ACHN (cell line): ENCODE results near the gene ATG2B.

Experiments
- DNase-seq: peaks from one replicate; pipeline ENCODE4 v3.0.0-alpha.2; 2015
- in situ Hi-C: cut with HindIII; loops from 2 replicates; pipeline ENCODE4 v1.10.0; 2017; ENCODE audit warnings: low sequenced_read_pairs, low pct_ligation_motif_present, low pct_unique_long_range_greater_than_20kb

ATG2B gene

GRCh38 chr14:96341323-96341722 lies 21.8 kb downstream of the ATG2B start:
- in situ Hi-C loops, result no loop called here
- no peak for DNase-seq

DNA sequence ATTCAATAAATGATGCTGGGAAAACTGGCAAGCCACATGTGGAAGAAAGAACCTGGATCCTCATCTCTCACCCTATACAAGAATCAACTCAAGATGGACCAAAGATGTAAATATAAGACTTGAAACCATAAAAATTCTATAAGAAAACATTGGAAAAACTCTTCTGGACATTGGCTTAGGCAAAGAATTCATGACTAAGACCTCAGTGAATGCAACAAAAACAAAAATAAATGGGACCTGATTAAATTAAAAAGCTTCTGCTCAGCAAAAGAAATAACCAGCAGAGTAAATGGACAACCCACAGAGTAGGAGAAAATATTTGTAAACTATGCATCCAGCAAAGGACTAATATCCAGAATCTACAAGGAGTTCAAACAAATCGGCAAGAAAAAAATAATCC lies 24.6 kb downstream of the ATG2B start:
- in situ Hi-C loops, result no loop called here
- DNase-seq, result no peak

GRCh38 chr14:96324219-96324618 lies 38.9 kb downstream of the ATG2B start:
- in situ Hi-C loops, result loop anchor here (25.0 kb wide), 1 partner anchor 88 kb away; no protein-coding TSS in a partner anchor

GRCh38 chr14:96320605-96321004 lies 42.5 kb downstream of the ATG2B start:
- in situ Hi-C loops, result loop anchor here (25.0 kb wide), 1 partner anchor 92 kb away; no protein-coding TSS in a partner anchor
- DNase-seq, result no peak

More at GRCh38 chr14:96324219-96324618, 38.9 kb downstream of the ATG2B start:
- no peak for DNase-seq

GRCh38 chr14:96318836-96319235 lies 44.3 kb downstream of the ATG2B start:
- no peak for DNase-seq
- in situ Hi-C loops, result loop anchor here (25.0 kb wide), 1 partner anchor 93 kb away; no protein-coding TSS in a partner anchor

DNA sequence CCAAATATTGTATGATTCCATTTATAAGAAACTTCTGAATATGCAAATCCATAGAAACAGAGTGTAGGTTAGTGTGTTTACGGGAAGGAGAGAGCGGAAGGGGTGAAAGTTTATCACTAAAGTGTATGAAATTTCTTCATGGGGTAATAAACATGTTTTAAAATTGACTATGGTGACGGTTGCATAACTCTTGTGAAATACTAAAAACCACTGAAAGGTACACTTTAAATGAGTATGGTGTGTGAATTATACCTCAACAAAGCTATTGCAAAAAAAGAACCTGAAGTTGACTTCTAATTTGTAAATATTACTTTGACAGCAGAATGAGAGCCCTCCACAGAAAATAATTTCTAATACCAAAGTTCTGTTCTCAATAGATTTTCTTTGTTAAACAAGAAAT lies 47.1 kb downstream of the ATG2B start:
- in situ Hi-C loops, result loop anchor here (25.0 kb wide), 1 partner anchor 96 kb away; no protein-coding TSS in a partner anchor
- no peak for DNase-seq

DNA sequence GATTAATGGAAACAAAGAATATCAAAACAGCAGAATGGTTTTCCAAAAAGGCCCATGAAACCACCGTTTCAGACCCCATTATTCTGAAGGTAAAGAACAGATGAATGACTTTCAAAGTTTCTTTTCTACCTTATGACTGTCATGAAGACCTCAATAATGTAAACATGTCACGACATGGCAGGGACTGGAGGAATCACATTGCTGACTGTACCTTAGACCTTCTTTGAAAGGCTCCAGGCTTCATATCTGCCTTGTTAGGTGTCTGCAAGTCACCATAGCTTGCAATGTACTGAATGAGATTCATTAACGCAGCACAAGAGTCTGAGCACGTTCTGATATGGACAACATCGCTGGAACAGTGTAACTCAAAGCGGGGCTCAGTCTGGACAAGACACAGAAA lies 52.2 kb downstream of the ATG2B start:
- no peak for DNase-seq
- in situ Hi-C loops, result loop anchor here (25.0 kb wide), 1 partner anchor 101 kb away; no protein-coding TSS in a partner anchor

- DNase-seq, result peak; percentile 75
- in situ Hi-C loops, result loop anchor here (25.0 kb wide), 1 partner anchor 102 kb away; no protein-coding TSS in a partner anchor
Observed at GRCh38 chr14:96309896-96310330, 53.2 kb downstream of the ATG2B start.

DNA sequence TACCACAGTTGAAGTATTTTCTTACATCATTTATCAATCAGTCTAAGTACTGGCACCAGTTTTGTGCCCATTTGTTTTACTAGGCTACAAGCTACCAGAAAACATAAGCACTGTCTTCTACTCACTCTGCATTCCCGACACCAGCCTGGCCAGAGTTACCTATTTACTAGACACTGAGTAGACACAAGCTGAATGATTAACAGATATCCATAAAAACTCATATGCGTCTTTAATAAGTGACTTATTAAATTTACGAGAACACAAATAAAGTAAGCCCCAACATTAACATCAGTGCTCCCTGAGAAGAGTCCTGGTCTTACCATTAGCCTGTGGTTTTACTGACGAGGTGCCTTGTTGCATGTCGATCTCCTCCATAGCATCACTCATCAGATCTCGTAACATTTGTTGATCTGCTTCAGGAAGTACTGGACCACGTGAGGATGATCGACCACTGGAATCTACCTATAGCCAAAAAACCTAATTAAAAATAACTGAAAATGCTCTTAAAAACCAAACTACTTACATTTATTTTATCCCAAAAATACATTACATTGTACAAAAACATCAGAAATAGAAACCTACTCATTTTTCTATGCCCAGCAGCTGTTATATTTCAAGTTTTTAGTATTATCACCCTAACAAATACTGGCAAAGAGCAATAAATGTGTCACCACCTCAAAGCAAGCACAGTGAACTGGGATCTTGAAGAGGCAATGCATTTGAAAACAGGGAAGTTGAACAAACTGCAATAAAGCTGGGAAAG lies 53.8 kb downstream of the ATG2B start:
- DNase-seq, result peak; percentile 91
- in situ Hi-C loops, result loop anchor here (25.0 kb wide), 1 partner anchor 103 kb away; no protein-coding TSS in a partner anchor

- DNase-seq, result peak; percentile 44
- in situ Hi-C loops, result loop anchor here (25.0 kb wide), 1 partner anchor 105 kb away; no protein-coding TSS in a partner anchor
Observed at GRCh38 chr14:96307434-96307833, 55.7 kb downstream of the ATG2B start.

DNA sequence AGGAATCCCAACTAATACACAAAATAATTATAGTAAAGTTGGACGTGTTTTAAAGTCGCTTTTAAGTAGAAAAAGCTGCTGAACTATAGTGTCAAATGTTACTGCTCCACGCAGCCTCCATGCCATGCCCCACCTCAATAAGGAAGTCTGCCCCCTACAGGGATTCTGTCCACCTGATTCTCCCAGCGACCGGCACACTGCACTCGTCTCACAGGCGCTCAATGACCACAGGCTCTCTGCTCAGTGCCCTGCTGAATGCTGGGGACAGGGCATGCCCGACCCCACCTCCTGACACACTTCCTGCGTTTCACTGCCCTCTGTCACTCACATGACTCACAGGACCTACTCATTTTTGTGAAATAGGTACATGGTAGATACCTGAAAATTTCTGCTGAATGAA lies 58.2 kb downstream of the ATG2B start:
- in situ Hi-C loops, result loop anchor here (25.0 kb wide), 1 partner anchor 107 kb away; no protein-coding TSS in a partner anchor
- peak; percentile 6 for DNase-seq

- in situ Hi-C loops, result loop anchor here (25.0 kb wide), 1 partner anchor 108 kb away; no protein-coding TSS in a partner anchor
- DNase-seq, result no peak
Observed at GRCh38 chr14:96303981-96304380, 59.2 kb downstream of the ATG2B start.

- no peak for DNase-seq
- in situ Hi-C loops, result loop anchor here (25.0 kb wide), 1 partner anchor 187 kb away; no protein-coding TSS in a partner anchor
Observed at GRCh38 chr14:96299441-96299840, 63.7 kb downstream of the ATG2B start.

GRCh38 chr14:96297997-96298515 lies 65.1 kb downstream of the ATG2B start:
- in situ Hi-C loops, result loop anchor here (25.0 kb wide), 1 partner anchor 186 kb away; no protein-coding TSS in a partner anchor

GRCh38 chr14:96297000-96297399 lies 66.1 kb downstream of the ATG2B start:
- in situ Hi-C loops, result loop anchor here (25.0 kb wide), 1 partner anchor 185 kb away; no protein-coding TSS in a partner anchor
- peak; percentile 49 for DNase-seq

More at GRCh38 chr14:96297997-96298515, 65.1 kb downstream of the ATG2B start:
- no peak for DNase-seq

DNA sequence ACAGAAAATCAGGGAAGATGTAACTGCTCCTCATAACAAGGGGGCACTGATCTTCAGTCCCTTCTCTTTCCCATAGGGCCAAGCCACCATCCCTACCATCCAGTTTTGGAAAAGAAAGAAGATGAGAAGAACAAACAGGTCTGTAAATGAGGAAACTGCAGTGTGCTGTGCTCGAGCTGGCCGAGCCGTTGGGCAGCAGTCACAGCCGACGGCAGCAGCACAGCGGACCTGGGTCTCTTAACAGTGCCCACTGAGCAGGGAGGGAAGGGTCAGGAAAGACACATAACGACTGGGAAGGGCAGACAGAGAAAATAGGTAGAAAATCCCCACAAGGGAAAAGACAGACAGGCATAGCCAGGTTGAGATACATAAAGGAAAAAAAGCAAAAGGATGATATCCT lies 68.9 kb downstream of the ATG2B start:
- in situ Hi-C loops, result loop anchor here (25.0 kb wide), 1 partner anchor 182 kb away; no protein-coding TSS in a partner anchor
- DNase-seq, result no peak

- DNase-seq, result no peak
- in situ Hi-C loops, result loop anchor here (25.0 kb wide), 1 partner anchor 176 kb away; no protein-coding TSS in a partner anchor
Observed at GRCh38 chr14:96287856-96288255, 75.3 kb downstream of the ATG2B start.

DNA sequence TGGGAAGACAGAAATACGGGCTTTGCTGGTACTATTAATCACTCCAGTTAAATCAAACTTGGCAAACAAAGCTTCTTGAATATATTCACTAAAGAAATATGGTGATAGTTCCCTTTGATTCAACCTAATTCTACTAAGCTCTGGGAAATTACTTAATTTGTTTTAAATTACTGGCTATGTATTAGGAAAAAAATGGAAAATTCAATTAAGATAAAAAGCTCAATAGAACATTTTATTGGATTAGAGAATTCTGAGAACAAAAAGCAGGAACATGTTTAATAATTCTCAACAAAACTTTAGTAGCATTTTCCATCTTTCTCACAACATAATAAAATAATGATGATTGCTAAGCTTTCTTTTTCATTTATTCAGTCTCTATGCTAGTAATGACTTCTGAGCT lies 76.9 kb downstream of the ATG2B start:
- no peak for DNase-seq
- in situ Hi-C loops, result loop anchor here (25.0 kb wide), 1 partner anchor 174 kb away; no protein-coding TSS in a partner anchor

- in situ Hi-C loops, result loop anchor here (25.0 kb wide), 1 partner anchor 173 kb away; no protein-coding TSS in a partner anchor
- no peak for DNase-seq
Observed at GRCh38 chr14:96285667-96286066, 77.5 kb downstream of the ATG2B start.
